Stimulated activated CD8-positive, alpha-beta memory T cell treated with anti-CD3 and anti-CD28 coated beads, Interleukin-15, amount 100 ng/mL, for 4 hours (primary cell): Measurements from ENCODE around the gene CHRNA9.

Source experiments
- DNase-seq, 2 donors: peaks; one replicate each; pipeline ENCODE4 v3.0.0-alpha.2; 2020; ENCODE audit warnings: low read depth in 2 of 2

Gene CHRNA9

GRCh38 chr4:40309250-40309774 lies 25.8 kb upstream of the CHRNA9 start:
- peak; percentile 69 to 80 for DNase-seq

- DNase-seq: no peak
Observed at GRCh38 chr4:40310225-40310624, 24.9 kb upstream of the CHRNA9 start.

- no peak for DNase-seq
Observed at GRCh38 chr4:40311811-40312346, 23.3 kb upstream of the CHRNA9 start.

GRCh38 chr4:40314951-40315350 lies 20.2 kb upstream of the CHRNA9 start:
- DNase-seq: no peak

GRCh38 chr4:40316333-40316781 lies 18.8 kb upstream of the CHRNA9 start:
- DNase-seq: no peak

- DNase-seq: no peak
Observed at GRCh38 chr4:40316782-40317635, 18.1 kb upstream of the CHRNA9 start.

GRCh38 chr4:40317916-40318658 lies 17.0 kb upstream of the CHRNA9 start:
- DNase-seq: no peak

- no peak for DNase-seq
Observed at GRCh38 chr4:40321574-40322275, 13.4 kb upstream of the CHRNA9 start.

- DNase-seq: no peak
Observed at GRCh38 chr4:40322811-40323210, 12.3 kb upstream of the CHRNA9 start.

- no peak for DNase-seq
Observed at GRCh38 chr4:40323866-40324265, 11.3 kb upstream of the CHRNA9 start.

- peak in 1 of 2 donors; percentile 49 for DNase-seq
Observed at GRCh38 chr4:40325406-40326019, 9.6 kb upstream of the CHRNA9 start.

GRCh38 chr4:40327340-40327739 lies 7.8 kb upstream of the CHRNA9 start:
- DNase-seq: no peak

- DNase-seq: no peak
Observed at GRCh38 chr4:40328383-40328782, 6.8 kb upstream of the CHRNA9 start.

GRCh38 chr4:40329805-40330204 lies 5.3 kb upstream of the CHRNA9 start:
- no peak for DNase-seq

GRCh38 chr4:40330536-40330935 lies 4.6 kb upstream of the CHRNA9 start:
- no peak for DNase-seq

- no peak for DNase-seq
Observed at GRCh38 chr4:40331101-40331745, 3.9 kb upstream of the CHRNA9 start.

- DNase-seq: no peak
Observed at GRCh38 chr4:40331961-40332360, 3.2 kb upstream of the CHRNA9 start.

- no peak for DNase-seq
Observed at GRCh38 chr4:40333921-40334352, 1.2 kb upstream of the CHRNA9 start.

- no peak for DNase-seq
Observed at GRCh38 chr4:40335525-40335894, 377 bp downstream of the CHRNA9 start.

- no peak for DNase-seq
Observed at GRCh38 chr4:40337051-40337450, 1.9 kb downstream of the CHRNA9 start.

GRCh38 chr4:40337523-40337922 lies 2.4 kb downstream of the CHRNA9 start:
- no peak for DNase-seq
